Activated B cell treated with CpG ODN at 0.5 μM for 24 hours (primary cell): ENCODE data around the gene FAM187B. TPM values are rescaled to one million over a fixed set of nuclear protein-coding genes. Genes with fewer than 3 reads are reported as not detected.
A peak's percentile ranks its signal among the peaks of the same experiment; 100 is the strongest.
"Not testable (repeated sequence)": the region's sequence is repeated elsewhere in the genome, so short reads cannot be mapped to it uniquely, and the experiment has no call there.

Experiments used
- ATAC-seq: fragments of 200-7000 bp; cut with Tn5 transposase; one replicate; pipeline ENCODE4 v1.10.0; 2021; ENCODE audit warnings: low read depth, mild to moderate bottlenecking, moderate library complexity
- CTCF ChIA-PET: fragments of 350-600 bp; sonication (Branson Sonifier 250); formaldehyde crosslinking; loops from one replicate; lab custom pipeline; 2021; ENCODE audit warnings: antibody characterized with exemption; lab: Charles Lee
- POLR2A ChIA-PET: fragments of 350-600 bp; sonication (Branson Sonifier 250); formaldehyde crosslinking; loops from one replicate; lab custom pipeline; 2021; ENCODE audit warnings: antibody characterized with exemption; lab: Charles Lee
- DNase-seq: peaks from one replicate; pipeline ENCODE4 v3.0.0; 2022
- H3K27ac Mint-ChIP-seq: one replicate; pipeline ENCODE4 v1.8.0; 2020; ENCODE audit warnings: mixed read lengths
- H3K27me3 Mint-ChIP-seq: one replicate; pipeline ENCODE4 v1.8.0; 2021; ENCODE audit warnings: mixed read lengths
- H3K36me3 Mint-ChIP-seq: one replicate; pipeline ENCODE4 v1.8.0; 2021; ENCODE audit warnings: low read depth, mixed read lengths
- H3K4me1 Mint-ChIP-seq: one replicate; pipeline ENCODE4 v1.8.0; 2021; ENCODE audit warnings: mixed read lengths
- H3K4me3 Mint-ChIP-seq: one replicate; pipeline ENCODE4 v1.8.0; 2020; ENCODE audit warnings: mild to moderate bottlenecking, mixed read lengths
- H3K9me3 Mint-ChIP-seq: one replicate; pipeline ENCODE4 v1.8.0; 2020; ENCODE audit warnings: mixed read lengths
- intact Hi-C: fragments of 100-400 bp; cut with micrococcal nuclease; formaldehyde crosslinking; loops from one replicate; pipeline ENCODE4 v1.15.1; 2024
- total RNA-seq: library from RNA; stranded (reverse); gene quantifications from 2 replicates; pipeline ENCODE4 v1.2.3, GENCODE V29; 2022
- TF ChIP-seq, protein P1 (sequence below): fragments of 200-600 bp; IDR thresholded peaks from one replicate; pipeline ENCODE4 v1.8.0; 2022; ENCODE audit warnings: antibody characterized with exemption, mild to moderate bottlenecking

The FAM187B gene
- total RNA-seq, 1 donor from 2014 or later = not detected

DNA sequence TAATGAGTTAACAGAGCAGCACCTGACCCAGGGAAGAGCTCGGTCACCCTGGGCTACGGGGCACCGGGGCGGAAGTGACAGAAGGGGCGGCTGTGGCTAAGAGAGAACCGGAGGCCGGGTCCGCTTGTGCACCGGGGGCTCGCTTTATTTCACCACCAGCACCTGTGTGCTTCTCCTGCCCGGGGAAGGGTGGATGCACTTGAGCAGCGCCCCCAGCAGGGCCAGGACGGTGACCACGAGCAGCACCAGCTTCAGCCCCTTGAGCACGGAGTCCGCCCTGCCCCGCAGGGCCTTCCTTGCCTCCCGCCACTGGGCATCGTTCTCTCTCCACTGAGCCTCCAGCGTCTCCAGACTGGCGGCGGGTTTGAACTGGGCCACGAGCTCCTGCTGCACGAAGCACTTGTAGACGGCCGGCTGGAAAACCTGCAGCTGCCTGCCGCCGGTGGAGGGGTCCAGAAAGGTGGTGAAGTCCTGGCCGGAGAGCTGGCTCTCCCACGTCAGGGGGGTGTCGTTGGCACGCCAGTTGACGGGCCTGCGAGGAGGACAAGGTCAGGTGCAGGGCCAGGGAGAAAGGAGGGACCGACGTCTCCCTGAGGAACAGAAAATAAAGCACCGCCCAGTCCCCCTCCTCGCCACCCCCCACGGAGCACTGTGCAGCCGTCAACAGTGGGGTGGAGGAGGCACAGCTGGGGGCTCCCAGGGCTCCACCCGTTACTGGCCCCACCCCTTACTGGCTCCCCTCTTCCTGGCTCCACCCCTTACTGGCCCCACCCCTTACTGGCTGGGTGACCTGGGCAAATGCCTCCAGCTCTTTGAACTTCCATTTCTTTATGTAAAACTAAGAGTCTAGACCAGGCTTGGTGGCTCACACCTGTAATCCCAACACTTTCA is 3.6 kb downstream of the FAM187B start:
- POLR2A ChIA-PET = interaction anchor here (0.9 to 1.7 kb wide), 4 partner anchors 11 to 43 kb away, joined by 3 to 8 read pairs (median 4); no protein-coding TSS in a partner anchor
- Mint-ChIP-seq H3K36me3 (no peaks in the 10 kb centered on the region), H3K9me3 (no peaks in the 10 kb centered on the region), H3K27ac (no peak overlapping the region), H3K4me1 (peaks cover 26% of the 10 kb centered on the region), H3K4me3 (no peak overlapping the region), H3K27me3 (no peaks in the 10 kb centered on the region)
- DNase-seq (peak; percentile 25), ATAC-seq (peak; percentile 85)
- intact Hi-C loops = no loop called here
- TF ChIP-seq, protein P1, sequence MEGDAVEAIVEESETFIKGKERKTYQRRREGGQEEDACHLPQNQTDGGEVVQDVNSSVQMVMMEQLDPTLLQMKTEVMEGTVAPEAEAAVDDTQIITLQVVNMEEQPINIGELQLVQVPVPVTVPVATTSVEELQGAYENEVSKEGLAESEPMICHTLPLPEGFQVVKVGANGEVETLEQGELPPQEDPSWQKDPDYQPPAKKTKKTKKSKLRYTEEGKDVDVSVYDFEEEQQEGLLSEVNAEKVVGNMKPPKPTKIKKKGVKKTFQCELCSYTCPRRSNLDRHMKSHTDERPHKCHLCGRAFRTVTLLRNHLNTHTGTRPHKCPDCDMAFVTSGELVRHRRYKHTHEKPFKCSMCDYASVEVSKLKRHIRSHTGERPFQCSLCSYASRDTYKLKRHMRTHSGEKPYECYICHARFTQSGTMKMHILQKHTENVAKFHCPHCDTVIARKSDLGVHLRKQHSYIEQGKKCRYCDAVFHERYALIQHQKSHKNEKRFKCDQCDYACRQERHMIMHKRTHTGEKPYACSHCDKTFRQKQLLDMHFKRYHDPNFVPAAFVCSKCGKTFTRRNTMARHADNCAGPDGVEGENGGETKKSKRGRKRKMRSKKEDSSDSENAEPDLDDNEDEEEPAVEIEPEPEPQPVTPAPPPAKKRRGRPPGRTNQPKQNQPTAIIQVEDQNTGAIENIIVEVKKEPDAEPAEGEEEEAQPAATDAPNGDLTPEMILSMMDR = no peak
- CTCF ChIA-PET = no interaction called here

- ATAC-seq (no peak), DNase-seq (no peak)
- Mint-ChIP-seq H3K9me3 (no peaks in the 10 kb centered on the region), H3K27ac (no peak overlapping the region), H3K27me3 (no peaks in the 10 kb centered on the region), H3K4me1 (peaks cover 26% of the 10 kb centered on the region), H3K4me3 (no peak overlapping the region), H3K36me3 (no peaks in the 10 kb centered on the region)
- ChIA-PET POLR2A (interaction anchor here (1.1 to 1.5 kb wide), 4 partner anchors 13 to 320 kb away, joined by 3 to 6 read pairs (median 3); partner anchors contain the start of gene FXYD7), CTCF (no interaction called here)
- intact Hi-C loops = no loop called here
- TF ChIP-seq, protein P1 = no peak
These were observed 4.6 kb downstream of the FAM187B start for GRCh38 chr19:35223862-35224505.

GRCh38 chr19:35223084-35223790 is 5.3 kb downstream of the FAM187B start:
- intact Hi-C loops = no loop called here
- Mint-ChIP-seq H3K27me3 (no peaks in the 10 kb centered on the region), H3K4me1 (peaks cover 26% of the 10 kb centered on the region), H3K4me3 (no peak overlapping the region), H3K9me3 (no peaks in the 10 kb centered on the region), H3K27ac (no peak overlapping the region), H3K36me3 (no peaks in the 10 kb centered on the region)
- ChIA-PET POLR2A (interaction anchor here (0.8 to 1.5 kb wide), 5 partner anchors 17 to 321 kb away, joined by 3 to 6 read pairs (median 3); partner anchors contain the start of gene FXYD7), CTCF (interaction anchor here (1.1 kb wide), 1 partner anchor 12 kb away, joined by 3 read pairs; no protein-coding TSS in a partner anchor)
- ATAC-seq (no peak), DNase-seq (no peak)
- TF ChIP-seq, protein P1 = no peak

DNA sequence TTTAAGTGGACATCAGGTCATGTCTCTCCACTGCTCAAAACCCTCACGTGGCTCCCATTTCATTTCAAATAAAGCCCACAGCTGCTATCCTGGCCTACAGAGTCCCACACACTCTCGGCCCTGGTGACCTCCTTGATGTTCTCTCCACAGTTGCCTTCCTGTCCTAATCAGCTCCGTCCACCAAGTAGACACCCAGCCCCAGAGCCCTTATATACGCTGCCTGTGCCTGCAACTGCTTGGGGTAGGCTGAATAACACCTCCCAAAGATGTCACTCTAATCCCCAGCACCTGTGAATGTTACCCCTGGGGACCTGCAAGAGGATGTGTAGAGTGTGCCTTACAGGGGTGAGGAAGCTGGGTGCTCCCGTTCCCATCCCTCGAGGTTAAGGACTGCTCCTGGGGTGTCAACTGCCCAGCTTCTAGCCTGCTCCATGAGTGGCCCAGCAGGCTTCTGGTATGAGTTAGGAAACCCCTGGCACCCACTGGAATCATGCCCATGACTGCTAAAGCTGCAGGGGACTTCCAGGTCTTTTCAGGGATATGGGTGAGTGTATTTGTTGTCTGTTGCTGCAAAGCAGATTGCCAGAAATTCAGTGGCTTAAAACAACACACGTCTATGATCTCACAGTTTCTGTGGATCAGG is 6.0 kb downstream of the FAM187B start:
- no peak for ATAC-seq
- DNase-seq = no peak
- H3K36me3 Mint-ChIP-seq = no peaks in the 10 kb centered on the region
- ChIA-PET POLR2A (interaction anchor here (0.8 to 1.5 kb wide), 5 partner anchors 17 to 321 kb away, joined by 3 to 6 read pairs (median 3); partner anchors contain the start of gene FXYD7), CTCF (interaction anchor here (1.1 kb wide), 1 partner anchor 13 kb away, joined by 3 read pairs; no protein-coding TSS in a partner anchor)
- H3K4me1 Mint-ChIP-seq = peaks cover 29% of the 10 kb centered on the region
- no peak overlapping the region for H3K27ac Mint-ChIP-seq
- intact Hi-C loops = no loop called here
- no peak overlapping the region for H3K4me3 Mint-ChIP-seq
- TF ChIP-seq, protein P1 = no peak
- H3K27me3 Mint-ChIP-seq = no peaks in the 10 kb centered on the region
- no peaks in the 10 kb centered on the region for H3K9me3 Mint-ChIP-seq

GRCh38 chr19:35220973-35221590 is 7.5 kb downstream of the FAM187B start:
- ATAC-seq, H3K4me3 Mint-ChIP-seq, DNase-seq, POLR2A ChIA-PET, H3K27me3 Mint-ChIP-seq, intact Hi-C loops, H3K9me3 Mint-ChIP-seq, CTCF ChIA-PET, H3K36me3 Mint-ChIP-seq, H3K27ac Mint-ChIP-seq: not testable (repeated sequence)
- H3K4me1 Mint-ChIP-seq = peaks cover 38% of the 10 kb centered on the region
